Measurements from ENCODE around the gene ATP6V1F.

Gene ATP6V1F

DNA sequence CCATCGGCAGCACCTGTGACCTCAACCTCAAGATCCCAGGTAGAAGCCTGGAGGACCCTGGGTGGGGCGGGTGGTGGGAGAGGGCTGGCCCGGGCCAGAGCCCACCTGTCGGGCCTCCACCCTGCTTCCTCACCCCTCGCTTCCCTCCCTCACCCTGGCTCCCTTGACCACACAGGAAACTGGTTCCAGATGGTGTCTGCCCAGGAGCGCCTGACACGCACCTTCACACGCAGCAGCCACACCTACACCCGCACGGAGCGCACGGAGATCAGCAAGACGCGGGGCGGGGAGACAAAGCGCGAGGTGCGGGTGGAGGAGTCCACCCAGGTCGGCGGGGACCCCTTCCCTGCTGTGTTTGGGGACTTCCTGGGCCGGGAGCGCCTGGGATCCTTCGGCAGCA is 8.9 kb upstream of the ATP6V1F start:
- TF ChIP-seq, protein P1, sequence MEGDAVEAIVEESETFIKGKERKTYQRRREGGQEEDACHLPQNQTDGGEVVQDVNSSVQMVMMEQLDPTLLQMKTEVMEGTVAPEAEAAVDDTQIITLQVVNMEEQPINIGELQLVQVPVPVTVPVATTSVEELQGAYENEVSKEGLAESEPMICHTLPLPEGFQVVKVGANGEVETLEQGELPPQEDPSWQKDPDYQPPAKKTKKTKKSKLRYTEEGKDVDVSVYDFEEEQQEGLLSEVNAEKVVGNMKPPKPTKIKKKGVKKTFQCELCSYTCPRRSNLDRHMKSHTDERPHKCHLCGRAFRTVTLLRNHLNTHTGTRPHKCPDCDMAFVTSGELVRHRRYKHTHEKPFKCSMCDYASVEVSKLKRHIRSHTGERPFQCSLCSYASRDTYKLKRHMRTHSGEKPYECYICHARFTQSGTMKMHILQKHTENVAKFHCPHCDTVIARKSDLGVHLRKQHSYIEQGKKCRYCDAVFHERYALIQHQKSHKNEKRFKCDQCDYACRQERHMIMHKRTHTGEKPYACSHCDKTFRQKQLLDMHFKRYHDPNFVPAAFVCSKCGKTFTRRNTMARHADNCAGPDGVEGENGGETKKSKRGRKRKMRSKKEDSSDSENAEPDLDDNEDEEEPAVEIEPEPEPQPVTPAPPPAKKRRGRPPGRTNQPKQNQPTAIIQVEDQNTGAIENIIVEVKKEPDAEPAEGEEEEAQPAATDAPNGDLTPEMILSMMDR (IDR thresholded peaks at IDR 0.05; ENCODE audit: poor library complexity, severe bottlenecking) = no peak
- Histone ChIP-seq H3K27ac (ENCODE audit: poor library complexity, severe bottlenecking) (no peak overlapping the region), H3K27me3 (ENCODE audit: insufficient read depth, poor library complexity, severe bottlenecking) (no peaks in the 10 kb centered on the region), H3K4me1 (ENCODE audit: insufficient read depth, poor library complexity, severe bottlenecking) (no peaks in the 10 kb centered on the region), H3K9me3 (ENCODE audit: severe bottlenecking) (no peaks in the 10 kb centered on the region), H3K4me3 (ENCODE audit: severe bottlenecking) (no peak overlapping the region), H3K36me3 (ENCODE audit: low read depth) (no peaks in the 10 kb centered on the region)
- DNase-seq (ENCODE audit: low spot score) = no peak
- ATAC-seq (ENCODE audit: low read depth) = no peak

DNA sequence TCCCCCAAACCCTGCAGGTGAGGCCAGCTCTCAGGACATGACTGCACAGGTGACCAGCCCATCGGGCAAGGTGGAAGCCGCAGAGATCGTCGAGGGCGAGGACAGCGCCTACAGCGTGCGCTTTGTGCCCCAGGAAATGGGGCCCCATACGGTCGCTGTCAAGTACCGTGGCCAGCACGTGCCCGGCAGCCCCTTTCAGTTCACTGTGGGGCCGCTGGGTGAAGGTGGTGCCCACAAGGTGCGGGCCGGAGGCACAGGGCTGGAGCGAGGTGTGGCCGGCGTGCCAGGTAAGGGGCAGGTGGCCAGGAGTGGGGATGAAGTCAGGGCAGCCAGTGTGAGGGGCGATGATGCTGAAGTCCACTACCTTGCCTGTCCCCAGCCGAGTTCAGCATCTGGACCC is 8.3 kb upstream of the ATP6V1F start:
- ATAC-seq (ENCODE audit: low read depth) (no peak), DNase-seq (ENCODE audit: low spot score) (no peak)
- Histone ChIP-seq H3K4me3 (ENCODE audit: severe bottlenecking) (no peak overlapping the region), H3K27me3 (ENCODE audit: insufficient read depth, poor library complexity, severe bottlenecking) (no peaks in the 10 kb centered on the region), H3K9me3 (ENCODE audit: severe bottlenecking) (no peaks in the 10 kb centered on the region), H3K27ac (ENCODE audit: poor library complexity, severe bottlenecking) (no peak overlapping the region), H3K4me1 (ENCODE audit: insufficient read depth, poor library complexity, severe bottlenecking) (no peaks in the 10 kb centered on the region), H3K36me3 (ENCODE audit: low read depth) (no peaks in the 10 kb centered on the region)
- TF ChIP-seq, protein P1 (IDR thresholded peaks at IDR 0.05; ENCODE audit: poor library complexity, severe bottlenecking) = no peak

DNA sequence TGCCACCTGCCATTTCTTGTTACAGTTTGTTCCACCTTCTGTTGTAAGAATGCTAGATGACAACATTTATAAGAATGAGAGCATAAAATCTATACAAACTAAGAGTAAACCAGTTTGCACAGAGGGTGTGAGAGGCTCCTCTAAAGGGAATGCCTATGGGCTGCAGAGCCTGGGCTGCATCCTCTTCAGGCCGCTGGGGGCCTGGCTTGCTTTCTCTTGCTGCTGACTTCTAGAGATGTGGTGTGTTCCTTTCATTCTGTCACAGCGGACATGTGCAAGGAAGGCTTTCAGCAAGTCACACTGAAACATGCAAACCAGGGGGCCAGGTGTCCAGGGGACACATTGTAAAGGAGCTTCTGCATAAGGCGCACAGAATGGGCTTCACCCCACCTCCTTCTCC is 7.1 kb upstream of the ATP6V1F start:
- H3K4me1 ChIP-seq (ENCODE audit: insufficient read depth, poor library complexity, severe bottlenecking) = no peaks in the 10 kb centered on the region
- ATAC-seq (ENCODE audit: low read depth) (no peak), DNase-seq (ENCODE audit: low spot score) (no peak)
- no peak overlapping the region for H3K4me3 ChIP-seq (ENCODE audit: severe bottlenecking)
- H3K9me3 ChIP-seq (ENCODE audit: severe bottlenecking) = no peaks in the 10 kb centered on the region
- no peaks in the 10 kb centered on the region for H3K27me3 ChIP-seq (ENCODE audit: insufficient read depth, poor library complexity, severe bottlenecking)
- no peak overlapping the region for H3K27ac ChIP-seq (ENCODE audit: poor library complexity, severe bottlenecking)
- TF ChIP-seq, protein P1 (IDR thresholded peaks at IDR 0.05; ENCODE audit: poor library complexity, severe bottlenecking) = no peak
- no peaks in the 10 kb centered on the region for H3K36me3 ChIP-seq (ENCODE audit: low read depth)

DNA sequence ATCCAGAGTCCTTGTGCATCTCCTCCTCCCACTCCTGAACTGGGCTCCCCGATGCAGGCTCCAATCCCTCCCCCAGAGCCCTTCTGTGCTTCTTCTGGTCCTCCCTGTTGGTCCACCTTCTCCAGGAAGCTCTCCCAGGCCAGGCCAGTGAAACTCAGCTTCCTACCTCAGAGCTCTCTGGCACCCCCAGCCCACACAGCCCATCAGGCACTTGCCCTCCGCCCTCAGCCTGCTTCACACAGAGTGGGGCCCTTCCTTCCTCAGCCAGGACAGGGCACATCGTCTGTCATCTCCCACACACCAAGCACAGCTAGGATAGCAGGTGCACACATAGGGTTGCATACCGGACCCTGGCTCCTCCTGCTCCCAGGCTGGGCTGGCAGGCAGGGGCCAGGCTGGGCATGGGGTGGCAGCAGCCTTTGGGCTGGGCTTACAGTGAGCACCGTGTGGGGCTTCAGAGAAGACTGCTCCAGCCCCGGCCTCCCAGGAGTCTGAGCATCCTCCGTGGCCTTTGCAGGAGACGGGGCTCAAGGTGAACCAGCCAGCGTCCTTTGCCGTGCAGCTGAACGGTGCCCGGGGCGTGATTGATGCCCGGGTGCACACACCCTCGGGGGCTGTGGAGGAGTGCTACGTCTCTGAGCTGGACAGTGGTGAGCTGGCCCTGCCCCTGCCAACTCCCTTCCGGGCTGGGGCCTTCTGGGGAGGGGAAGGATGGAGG is 6.5 kb upstream of the ATP6V1F start:
- H3K36me3 ChIP-seq (ENCODE audit: low read depth) = no peaks in the 10 kb centered on the region
- TF ChIP-seq, protein P1 (IDR thresholded peaks at IDR 0.05; ENCODE audit: poor library complexity, severe bottlenecking) = no peak

More for the DNA sequence above, 6.5 kb upstream of the ATP6V1F start:
- Histone ChIP-seq H3K4me1 (ENCODE audit: insufficient read depth, poor library complexity, severe bottlenecking) (no peaks in the 10 kb centered on the region), H3K27ac (ENCODE audit: poor library complexity, severe bottlenecking) (no peak overlapping the region), H3K4me3 (ENCODE audit: severe bottlenecking) (no peak overlapping the region), H3K9me3 (ENCODE audit: severe bottlenecking) (no peaks in the 10 kb centered on the region), H3K27me3 (ENCODE audit: insufficient read depth, poor library complexity, severe bottlenecking) (no peaks in the 10 kb centered on the region)
- ATAC-seq (ENCODE audit: low read depth) (no peak), DNase-seq (ENCODE audit: low spot score) (no peak)
